Esophagus squamous epithelium (tissue), 4 donors: ENCODE data around the gene DPY19L1.

Experiments used
- CTCF ChIP-seq, 6 experiments: fragments of 450-650 bp in 4 of 6; fragments of 200-600 bp in 2 of 6; sonication (generic) in 2 of 6; IDR thresholded peaks; one replicate each; pipeline ENCODE4 v1.5.1; 2016 to 2019; ENCODE audit warnings: antibody characterized with exemption in 6 of 6, mild to moderate bottlenecking in 4 of 6, moderate library complexity in 4 of 6
- POLR2A ChIP-seq, 4 donors: fragments of 450-650 bp; IDR thresholded peaks; one replicate each; pipeline ENCODE4 v1.6.1; 2017; ENCODE audit warnings: antibody characterized with exemption in 4 of 4, mild to moderate bottlenecking in 4 of 4, moderate library complexity in 3 of 4

- TF ChIP-seq CTCF (IDR thresholded peaks at IDR 0.05) (no peak), POLR2A (IDR thresholded peaks at IDR 0.05) (no peak)
Observed at GRCh38 chr7:35040906-35041305, 3.6 kb upstream of the DPY19L1 start.
